ACC112 (cell line): ENCODE data around the gene ATP2B3.
A peak's percentile ranks its signal among the peaks of the same experiment; 100 is the strongest.

Experiments used
- H2AFZ ChIP-seq: fragments of 200-600 bp; sonication (generic); one replicate; pipeline ENCODE4 v1.6.0; 2017; ENCODE audit warnings: antibody characterized with exemption, low read length; ENCODE audit not compliant: unreplicated experiment
- H3K27ac ChIP-seq: fragments of 200-600 bp; sonication (generic); 2 replicates; pipeline ENCODE4 v1.5.1; 2014; ENCODE audit warnings: low read depth, mild to moderate bottlenecking, antibody characterized with exemption, low read length, moderate library complexity
- H3K27me3 ChIP-seq: fragments of 200-600 bp; sonication (generic); 2 replicates; pipeline ENCODE4 v1.6.1; 2014; ENCODE audit warnings: mild to moderate bottlenecking, antibody characterized with exemption, low read length, moderate library complexity, mixed read lengths; ENCODE audit not compliant: insufficient read depth
- H3K36me3 ChIP-seq: fragments of 200-600 bp; sonication (generic); 2 replicates; pipeline ENCODE4 v1.6.1; 2016; ENCODE audit warnings: mild to moderate bottlenecking, antibody characterized with exemption, low read length, moderate library complexity, mixed read lengths; ENCODE audit not compliant: insufficient read depth
- H3K4me1 ChIP-seq: fragments of 200-600 bp; sonication (generic); one replicate; pipeline ENCODE4 v1.6.1; 2016; ENCODE audit warnings: low read length, mixed read lengths; ENCODE audit not compliant: insufficient read depth, unreplicated experiment, control insufficient read depth
- H3K4me3 ChIP-seq: fragments of 200-600 bp; sonication (generic); 2 replicates; pipeline ENCODE4 v1.5.1; 2014; ENCODE audit warnings: mild to moderate bottlenecking, low read depth, low read length
- H3K79me2 ChIP-seq: fragments of 200-600 bp; sonication (generic); one replicate; pipeline ENCODE4 v1.6.0; 2016; ENCODE audit warnings: low read length; ENCODE audit not compliant: control insufficient read depth, unreplicated experiment, insufficient read depth

The ATP2B3 gene

DNA sequence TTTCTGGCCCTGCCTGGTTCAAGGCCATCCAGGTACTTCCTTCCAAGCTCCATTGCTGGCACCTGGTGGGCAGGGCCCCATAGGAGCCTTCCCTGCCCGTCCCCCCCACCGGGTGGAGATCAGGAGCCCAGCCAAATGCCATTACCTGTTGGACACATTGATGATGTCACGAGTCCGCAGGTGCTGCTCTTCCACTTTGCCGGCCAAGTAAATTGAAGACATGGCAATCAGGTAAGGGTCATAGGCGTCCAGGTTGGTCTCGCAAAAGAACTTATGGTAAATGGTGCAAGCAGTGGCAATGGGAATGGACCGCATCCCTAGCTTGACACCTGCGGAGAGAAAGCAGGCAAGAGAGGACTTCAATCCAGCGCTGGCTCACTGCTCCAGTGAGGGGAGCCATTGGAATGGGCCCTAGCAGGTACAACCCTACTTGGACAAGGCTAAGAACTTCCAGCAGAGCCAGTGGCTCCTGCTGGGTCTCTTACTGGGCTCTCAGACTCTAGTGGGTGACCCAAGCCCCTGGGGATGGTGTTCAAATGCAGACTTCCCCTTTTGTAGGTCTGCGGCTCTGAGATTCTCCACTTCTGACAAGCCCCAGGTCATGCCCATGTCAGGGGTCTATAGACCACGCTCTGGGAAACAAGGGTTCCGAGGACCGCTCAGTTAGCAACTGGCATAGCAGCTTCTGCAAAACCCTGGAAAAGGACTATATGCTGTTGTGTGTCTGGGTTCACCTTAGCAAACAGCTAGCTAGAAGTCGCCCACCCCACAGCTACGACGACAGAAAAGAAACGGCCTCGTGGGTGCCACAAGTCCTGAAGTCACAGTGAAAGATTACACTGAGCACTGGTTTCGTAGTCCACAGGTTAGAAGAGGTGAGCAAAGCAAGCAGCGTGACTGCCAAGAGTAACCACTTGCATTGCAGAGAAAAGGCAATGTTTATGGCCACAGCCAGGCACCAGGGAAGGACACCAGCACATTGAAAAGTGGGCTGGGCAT lies 78.7 kb downstream of the ATP2B3 start:
- no peak overlapping the region for H2AFZ ChIP-seq
- H3K27me3 ChIP-seq: no peaks in the 10 kb centered on the region
- H3K27ac ChIP-seq: no peak overlapping the region
- H3K4me3 ChIP-seq: no peak overlapping the region
- peaks cover 16% of the 10 kb centered on the region for H3K79me2 ChIP-seq
- H3K36me3 ChIP-seq: no peaks in the 10 kb centered on the region
- H3K4me1 ChIP-seq: peaks cover 7% of the 10 kb centered on the region

DNA sequence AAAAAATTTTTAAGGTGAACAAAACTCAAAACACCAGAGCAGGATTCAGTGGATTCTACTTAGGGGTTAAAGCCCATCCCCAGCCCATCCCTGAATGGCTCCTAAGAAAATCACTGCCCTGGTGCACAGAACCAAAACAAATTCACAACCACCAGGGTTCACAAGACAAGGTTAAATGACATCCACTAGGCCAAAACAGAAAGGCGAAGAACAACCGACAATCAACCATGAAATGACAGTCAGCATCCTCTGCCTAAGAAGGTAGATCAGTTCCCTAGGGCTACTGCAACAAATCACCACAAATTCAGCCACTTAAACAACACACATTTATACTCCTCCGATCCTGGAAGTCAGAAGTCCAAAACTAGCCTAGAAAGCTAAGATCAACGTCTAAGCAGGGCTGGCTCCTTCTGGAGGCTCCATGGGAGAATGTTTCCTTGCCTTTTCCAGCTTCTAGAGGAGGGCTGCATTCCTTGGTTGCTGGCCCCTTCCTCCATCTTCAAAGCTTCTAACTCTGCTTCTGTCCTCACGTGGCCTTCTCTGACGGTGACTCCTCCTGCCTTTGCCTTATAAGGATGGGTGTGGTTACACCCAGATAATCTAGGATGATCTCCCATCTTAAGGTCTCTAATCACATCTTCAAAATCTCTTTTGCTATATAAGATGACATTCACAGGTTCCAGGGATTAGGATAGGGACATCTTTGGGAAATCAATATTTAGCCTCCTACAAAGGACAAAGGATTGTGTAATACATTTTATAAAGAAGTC lies 79.7 kb downstream of the ATP2B3 start:
- Histone ChIP-seq H3K4me3 (peak overlapping the region; percentile 86; the same call in 1 of the 2 replicates), H3K36me3 (no peaks in the 10 kb centered on the region), H3K4me1 (peaks cover 7% of the 10 kb centered on the region), H3K79me2 (peaks cover 16% of the 10 kb centered on the region), H3K27ac (no peak overlapping the region), H2AFZ (no peak overlapping the region), H3K27me3 (no peaks in the 10 kb centered on the region)

DNA sequence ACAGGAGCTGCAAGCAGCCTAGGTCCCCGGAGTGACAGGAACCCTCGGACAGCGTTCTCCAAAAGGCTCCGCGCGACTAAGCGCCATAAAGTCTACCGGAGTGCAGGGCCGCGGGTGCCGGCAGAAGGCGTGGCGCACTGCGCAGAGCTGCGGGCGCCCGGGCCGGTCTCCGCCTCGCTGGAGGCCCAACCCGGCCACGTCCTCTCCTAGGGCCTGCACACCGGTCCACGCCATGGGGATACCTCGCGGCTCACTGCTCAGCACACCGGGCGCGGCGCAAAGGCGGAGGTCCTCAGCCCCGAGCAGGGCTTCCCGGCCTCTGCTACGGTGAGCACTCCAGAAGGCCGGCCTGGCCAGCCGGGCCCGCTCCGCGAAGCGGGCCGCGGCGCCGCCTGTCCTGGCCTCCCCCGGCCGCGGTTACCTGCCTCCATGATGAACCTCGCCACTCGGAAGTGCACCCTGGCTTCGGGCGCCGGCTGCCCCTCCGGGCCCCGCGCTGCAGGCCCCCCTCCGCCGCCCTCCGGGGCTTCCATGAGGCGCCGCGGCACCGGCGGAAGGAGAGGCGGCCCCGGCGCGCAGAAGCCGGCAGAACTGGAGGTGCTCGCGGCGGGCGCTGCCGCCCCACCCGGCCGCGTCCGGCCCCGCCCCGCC lies 81.2 kb downstream of the ATP2B3 start, which contains the start of gene CCNQ:
CCNQ (minus strand) TSS at position 599 of the 651 bp plus-strand sequence; CDS start at position 533, 66 bp downstream.
- Histone ChIP-seq H3K79me2 (peaks cover 16% of the 10 kb centered on the region), H3K4me3 (peak within 1 kb of the TSS; percentile 90), H2AFZ (peak within 1 kb of the TSS; percentile 93), H3K36me3 (no peaks in the 10 kb centered on the region), H3K27ac (no peak within 1 kb of the TSS), H3K27me3 (no peaks in the 10 kb centered on the region), H3K4me1 (peaks cover 7% of the 10 kb centered on the region)

DNA sequence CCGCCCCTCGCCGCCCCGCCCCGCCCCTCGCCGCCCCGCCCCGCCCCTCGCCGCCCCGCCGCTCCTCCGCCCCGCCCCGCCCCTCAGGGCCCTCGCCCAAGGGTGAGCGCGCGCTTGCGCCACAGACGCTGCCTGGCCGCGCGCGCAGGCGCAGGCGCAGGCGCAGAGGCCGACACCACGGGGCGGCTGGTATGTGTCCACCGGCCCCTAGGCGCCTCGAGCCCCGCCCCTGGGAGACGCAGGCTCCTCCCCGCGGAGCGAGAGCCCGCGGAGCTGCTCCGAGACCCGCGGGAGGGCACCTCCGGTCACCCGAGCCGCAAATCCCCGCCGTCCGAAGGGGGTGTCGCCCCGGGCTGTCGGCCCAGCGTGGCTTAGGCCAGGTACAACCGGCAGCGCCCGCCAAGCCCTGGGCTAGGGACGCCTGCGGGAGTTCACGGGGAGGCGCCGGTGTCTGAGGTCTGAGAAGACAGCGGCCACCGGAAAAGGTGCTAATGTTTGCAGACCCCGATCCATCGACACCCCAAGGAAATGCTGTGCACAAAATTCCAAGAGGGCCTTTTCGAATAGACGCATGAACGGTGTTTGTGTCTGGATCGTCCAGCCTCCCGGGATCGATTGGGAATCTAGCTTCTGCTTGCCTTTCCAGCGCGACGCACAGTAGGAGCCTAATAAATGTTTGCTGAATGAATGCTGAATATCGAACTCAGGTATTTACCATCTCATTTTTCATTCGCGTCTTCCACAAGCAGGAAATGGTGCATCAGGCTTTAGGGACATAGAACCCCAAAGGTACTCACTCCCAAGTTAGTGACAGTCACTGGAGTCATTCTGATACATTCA lies 82.0 kb downstream of the ATP2B3 start:
- H3K36me3 ChIP-seq: no peaks in the 10 kb centered on the region
- H3K27ac ChIP-seq: no peak overlapping the region
- no peaks in the 10 kb centered on the region for H3K27me3 ChIP-seq
- peak overlapping the region; percentile 90 for H3K4me3 ChIP-seq
- H3K79me2 ChIP-seq: peaks cover 16% of the 10 kb centered on the region
- peaks cover 7% of the 10 kb centered on the region for H3K4me1 ChIP-seq
- H2AFZ ChIP-seq: peak overlapping the region; percentile 93

DNA sequence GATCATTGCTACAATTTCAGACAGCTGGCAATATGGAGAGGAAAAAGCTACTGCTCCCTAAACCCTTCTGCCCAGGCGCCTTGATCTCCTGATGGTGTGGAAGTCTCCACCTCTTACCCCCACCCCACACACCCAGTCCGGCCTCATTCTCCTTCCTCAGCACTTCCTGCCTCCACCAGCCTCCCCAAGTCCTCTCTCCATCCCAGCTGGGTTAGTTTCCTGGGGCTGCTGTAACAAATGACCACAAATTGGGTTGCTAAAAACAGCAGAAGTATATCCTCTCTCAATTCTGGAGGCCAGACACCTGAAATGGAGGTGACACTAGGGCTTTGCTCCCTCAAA lies 82.6 kb downstream of the ATP2B3 start:
- peak overlapping the region; percentile 93 for H2AFZ ChIP-seq
- no peaks in the 10 kb centered on the region for H3K36me3 ChIP-seq
- H3K4me3 ChIP-seq: peak overlapping the region; percentile 90
- H3K27me3 ChIP-seq: no peaks in the 10 kb centered on the region
- H3K27ac ChIP-seq: no peak overlapping the region
- H3K4me1 ChIP-seq: peaks cover 7% of the 10 kb centered on the region
- H3K79me2 ChIP-seq: peaks cover 16% of the 10 kb centered on the region

DNA sequence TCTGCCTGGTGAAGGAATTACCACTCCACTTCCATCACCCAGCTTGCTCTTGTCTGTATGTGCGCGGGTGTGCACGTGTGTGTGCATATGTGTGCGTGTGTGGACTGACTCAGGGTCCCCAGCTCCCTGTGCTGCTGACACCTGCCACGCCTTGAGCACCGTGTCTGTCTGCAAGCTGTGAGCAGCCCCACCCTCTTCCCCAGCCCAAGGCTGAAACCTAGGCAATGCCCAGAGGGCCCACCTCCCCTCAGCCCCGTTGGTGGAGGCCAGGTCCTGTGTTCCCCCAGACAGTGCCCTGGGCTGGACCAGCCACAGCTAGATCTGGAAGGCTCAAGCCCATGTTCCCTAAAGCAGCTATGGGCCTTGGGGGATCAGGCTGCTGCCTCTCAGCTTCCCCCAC lies 83.5 kb downstream of the ATP2B3 start:
- Histone ChIP-seq H3K36me3 (no peaks in the 10 kb centered on the region), H3K4me1 (peaks cover 7% of the 10 kb centered on the region), H2AFZ (no peak overlapping the region), H3K27me3 (no peaks in the 10 kb centered on the region), H3K27ac (no peak overlapping the region), H3K79me2 (peaks cover 16% of the 10 kb centered on the region), H3K4me3 (no peak overlapping the region)

DNA sequence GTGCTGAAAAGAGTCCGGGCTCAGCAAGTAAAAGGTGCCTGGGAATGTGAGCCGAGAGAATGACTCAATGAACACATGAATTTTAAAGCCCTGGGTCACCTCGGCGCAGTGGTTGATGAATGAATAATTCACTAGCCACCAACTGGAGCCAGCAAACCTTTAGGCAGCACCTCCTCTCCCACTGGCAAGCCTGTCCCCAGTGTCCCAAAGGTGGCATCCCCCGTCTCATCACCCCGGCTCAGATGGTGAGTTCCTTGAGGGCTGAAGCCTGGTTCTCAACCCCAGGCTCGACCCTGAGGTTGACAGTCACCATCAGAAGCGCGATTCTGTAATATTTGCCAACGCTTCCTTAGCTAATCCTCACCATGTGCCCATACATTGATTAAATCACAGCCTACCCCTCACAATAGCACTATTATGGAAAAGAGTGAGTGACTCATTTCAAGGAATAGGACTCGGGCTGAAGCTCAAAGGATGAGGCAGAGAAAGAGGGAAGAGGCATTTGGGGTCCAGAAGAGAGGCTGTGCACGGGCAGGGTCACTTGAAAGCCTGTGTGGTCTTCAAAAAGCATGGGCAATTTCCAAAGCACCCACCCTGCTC lies 84.2 kb downstream of the ATP2B3 start:
- H2AFZ ChIP-seq: no peak overlapping the region
- H3K27ac ChIP-seq: no peak overlapping the region
- peaks cover 7% of the 10 kb centered on the region for H3K4me1 ChIP-seq
- no peaks in the 10 kb centered on the region for H3K27me3 ChIP-seq
- H3K79me2 ChIP-seq: peaks cover 16% of the 10 kb centered on the region
- no peaks in the 10 kb centered on the region for H3K36me3 ChIP-seq
- H3K4me3 ChIP-seq: no peak overlapping the region

DNA sequence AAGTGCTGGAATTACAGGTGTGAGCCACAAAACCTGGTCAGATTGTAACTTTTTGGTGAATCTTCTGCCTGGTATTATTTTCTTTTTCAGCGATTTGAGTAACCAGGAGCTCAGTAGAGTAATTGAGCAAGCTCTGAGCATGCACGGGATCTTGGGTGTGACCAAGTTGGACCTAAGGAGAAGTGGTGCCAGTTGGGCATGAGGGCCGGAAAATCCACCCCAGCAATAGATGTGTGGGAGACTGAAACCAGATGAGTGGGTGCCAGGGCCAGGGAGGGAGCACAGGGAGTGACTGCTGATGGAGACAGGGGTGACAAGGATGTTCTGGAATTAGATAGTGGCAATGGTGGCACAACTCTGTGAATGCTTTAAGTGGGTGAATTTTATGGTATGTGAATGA lies 85.2 kb downstream of the ATP2B3 start:
- H3K4me1 ChIP-seq: peaks cover 3% of the 10 kb centered on the region
- peaks cover 10% of the 10 kb centered on the region for H3K79me2 ChIP-seq
- H3K36me3 ChIP-seq: no peaks in the 10 kb centered on the region
- no peak overlapping the region for H3K4me3 ChIP-seq
- H3K27me3 ChIP-seq: no peaks in the 10 kb centered on the region
- no peak overlapping the region for H2AFZ ChIP-seq
- H3K27ac ChIP-seq: no peak overlapping the region

DNA sequence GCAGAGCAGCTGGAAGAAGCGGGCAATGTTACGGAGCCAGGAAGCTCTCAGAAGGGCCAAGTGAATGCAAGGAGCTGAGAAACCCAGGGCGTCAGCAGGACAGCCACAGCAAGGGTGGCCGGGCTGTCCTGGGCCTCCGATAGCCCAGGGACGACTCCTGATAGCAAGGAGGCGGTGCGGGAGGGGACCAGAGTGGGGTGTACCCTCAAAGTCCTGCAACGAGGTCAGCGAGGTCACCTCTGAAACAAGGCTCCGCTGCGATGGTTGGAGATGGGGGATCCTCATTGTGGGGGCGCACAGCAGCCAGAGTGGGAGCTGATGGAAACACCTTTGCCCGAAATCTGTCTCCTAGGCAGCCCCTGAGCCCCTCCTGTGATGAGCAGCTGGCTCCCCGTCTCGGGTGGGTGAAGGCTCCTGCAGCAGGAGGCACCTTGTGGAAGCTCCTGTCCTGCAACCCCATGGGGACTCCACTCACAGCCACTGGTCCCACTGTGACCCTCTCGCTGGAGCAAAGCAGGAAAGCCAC lies 85.8 kb downstream of the ATP2B3 start:
- Histone ChIP-seq H3K4me1 (peaks cover 2% of the 10 kb centered on the region), H3K27me3 (no peaks in the 10 kb centered on the region), H3K36me3 (no peaks in the 10 kb centered on the region), H3K79me2 (peaks cover 4% of the 10 kb centered on the region), H3K27ac (no peak overlapping the region), H2AFZ (no peak overlapping the region), H3K4me3 (no peak overlapping the region)
